Measurements from ENCODE around the gene PRKRA. TPM values are rescaled to one million over a fixed set of nuclear protein-coding genes. Genes with fewer than 3 reads are reported as not detected.
A peak's percentile ranks its signal among the peaks of the same experiment; 100 is the strongest.

PRKRA gene
- total and polyA plus RNA-seq, 2 of the 13 experiments (the other 11 are each of a cell fraction or from before 2014, with no cell fraction given), result 53.1 to 74.7 TPM

- no peak for TF ChIP-seq NFE2L2 (IDR thresholded peaks at IDR 0.05; ENCODE audit: low read length)
- TF ChIP-seq MED13 (CRISPR knock-in tag; IDR thresholded peaks at IDR 0.05), result peak; percentile 12; the same call in 1 of the 2 replicates
- TF ChIP-seq, protein P1, sequence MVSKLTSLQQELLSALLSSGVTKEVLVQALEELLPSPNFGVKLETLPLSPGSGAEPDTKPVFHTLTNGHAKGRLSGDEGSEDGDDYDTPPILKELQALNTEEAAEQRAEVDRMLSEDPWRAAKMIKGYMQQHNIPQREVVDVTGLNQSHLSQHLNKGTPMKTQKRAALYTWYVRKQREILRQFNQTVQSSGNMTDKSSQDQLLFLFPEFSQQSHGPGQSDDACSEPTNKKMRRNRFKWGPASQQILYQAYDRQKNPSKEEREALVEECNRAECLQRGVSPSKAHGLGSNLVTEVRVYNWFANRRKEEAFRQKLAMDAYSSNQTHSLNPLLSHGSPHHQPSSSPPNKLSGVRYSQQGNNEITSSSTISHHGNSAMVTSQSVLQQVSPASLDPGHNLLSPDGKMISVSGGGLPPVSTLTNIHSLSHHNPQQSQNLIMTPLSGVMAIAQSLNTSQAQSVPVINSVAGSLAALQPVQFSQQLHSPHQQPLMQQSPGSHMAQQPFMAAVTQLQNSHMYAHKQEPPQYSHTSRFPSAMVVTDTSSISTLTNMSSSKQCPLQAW (CRISPR knock-in tag; IDR thresholded peaks at IDR 0.05), result peak; percentile 82; the same call in 1 of the 2 replicates
- 0 out of 2 replicates have a peak, but pooled peaks have one; percentile 48 for TF ChIP-seq SNAPC5 (CRISPR knock-in tag; IDR thresholded peaks at IDR 0.05; ENCODE audit: borderline replicate concordance)
- no peak for TF ChIP-seq HNRNPUL1 (IDR thresholded peaks at IDR 0.05; ENCODE audit: low read depth, low read length)
- TF ChIP-seq FOXA1 (IDR thresholded peaks at IDR 0.05), result no peak
- TF ChIP-seq FOXA1 (CRISPR knock-in tag; IDR thresholded peaks at IDR 0.05), result 0 out of 2 replicates have a peak, but pooled peaks have one; percentile 10
- no peak for TF ChIP-seq RAD51 (IDR thresholded peaks at IDR 0.05; ENCODE audit: borderline replicate concordance)
- TF ChIP-seq HMG20A (CRISPR knock-in tag; IDR thresholded peaks at IDR 0.05; ENCODE audit: borderline replicate concordance), result 0 out of 2 replicates have a peak, but pooled peaks have one; percentile 47
- no peak for TF ChIP-seq CREB1 (IDR thresholded peaks at IDR 0.05)
- peak; percentile 67; the same call in 1 of the 2 replicates for TF ChIP-seq CREB1 (CRISPR knock-in tag; IDR thresholded peaks at IDR 0.05)
- TF ChIP-seq, protein P2, sequence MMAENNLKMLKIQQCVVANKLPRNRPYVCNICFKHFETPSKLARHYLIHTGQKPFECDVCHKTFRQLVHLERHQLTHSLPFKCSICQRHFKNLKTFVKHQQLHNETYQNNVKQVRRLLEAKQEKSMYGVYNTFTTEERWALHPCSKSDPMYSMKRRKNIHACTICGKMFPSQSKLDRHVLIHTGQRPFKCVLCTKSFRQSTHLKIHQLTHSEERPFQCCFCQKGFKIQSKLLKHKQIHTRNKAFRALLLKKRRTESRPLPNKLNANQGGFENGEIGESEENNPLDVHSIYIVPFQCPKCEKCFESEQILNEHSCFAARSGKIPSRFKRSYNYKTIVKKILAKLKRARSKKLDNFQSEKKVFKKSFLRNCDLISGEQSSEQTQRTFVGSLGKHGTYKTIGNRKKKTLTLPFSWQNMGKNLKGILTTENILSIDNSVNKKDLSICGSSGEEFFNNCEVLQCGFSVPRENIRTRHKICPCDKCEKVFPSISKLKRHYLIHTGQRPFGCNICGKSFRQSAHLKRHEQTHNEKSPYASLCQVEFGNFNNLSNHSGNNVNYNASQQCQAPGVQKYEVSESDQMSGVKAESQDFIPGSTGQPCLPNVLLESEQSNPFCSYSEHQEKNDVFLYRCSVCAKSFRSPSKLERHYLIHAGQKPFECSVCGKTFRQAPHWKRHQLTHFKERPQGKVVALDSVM (CRISPR knock-in tag; IDR thresholded peaks at IDR 0.05), result 0 out of 2 replicates have a peak, but pooled peaks have one; percentile 44
- no peak for TF ChIP-seq STAG1 (CRISPR knock-in tag; IDR thresholded peaks at IDR 0.05)
- TF ChIP-seq TEAD3 (CRISPR knock-in tag; optimal IDR thresholded peaks at IDR 0.05; ENCODE audit: borderline replicate concordance), result peak; percentile 2
- TF ChIP-seq ATF4 (CRISPR knock-in tag; IDR thresholded peaks at IDR 0.05), result 0 out of 4 replicates have a peak, but pooled peaks of 1 of the 2 experiments have one; percentile 14
- TF ChIP-seq CBX2 (IDR thresholded peaks at IDR 0.05; ENCODE audit: low read depth, low read length), result no peak
- no peak for TF ChIP-seq CBX2 (CRISPR knock-in tag; IDR thresholded peaks at IDR 0.05; ENCODE audit: low read depth)
- TF ChIP-seq MEF2D (CRISPR knock-in tag; IDR thresholded peaks at IDR 0.05), result 0 out of 2 replicates have a peak, but pooled peaks have one; percentile 12
- TF ChIP-seq CENPX (CRISPR knock-in tag; IDR thresholded peaks at IDR 0.05), result no peak
- TF ChIP-seq GPN1 (CRISPR knock-in tag; IDR thresholded peaks at IDR 0.05; ENCODE audit: borderline replicate concordance), result no peak
These were observed 1.1 kb downstream of the PRKRA start (continued) for GRCh38 chr2:178449700-178450523.
